PC-9 (cell line): ENCODE data around the gene SREBF2. TPM values are rescaled to one million over a fixed set of nuclear protein-coding genes. Genes with fewer than 3 reads are reported as not detected.

Experiments used
- BruUV-seq: library from RNA; stranded (reverse); fragments of 400-500 nt; replicated peaks from 2 replicates; lab custom pipeline; 2021; lab: Mats Ljungman, UMichigan
- CTCF ChIA-PET: fragments of 300-600 bp; sonication (Branson Sonifier 250); formaldehyde crosslinking; loops from one replicate; lab custom pipeline; 2022; ENCODE audit warnings: antibody characterized with exemption; lab: Charles Lee
- POLR2A ChIA-PET: fragments of 300-600 bp; sonication (Branson Sonifier 250); formaldehyde crosslinking; loops from one replicate; lab custom pipeline; 2022; ENCODE audit warnings: antibody characterized with exemption; ENCODE audit not compliant: unreplicated experiment; lab: Charles Lee
- DNase-seq, 2 experiments: peaks; one replicate each; pipeline versions ENCODE4 v3.0.0 to v3.0.0-alpha.2; 2015 to 2022; ENCODE audit warnings: mixed read lengths in 1 of 2
- H2AFZ ChIP-seq: fragments of 200-600 bp; sonication (generic); 2 replicates; pipeline ENCODE4 v1.8.1; 2017; ENCODE audit warnings: antibody characterized with exemption
- H3F3A ChIP-seq: fragments of 200-600 bp; sonication (generic); 2 replicates; pipeline ENCODE4 v1.8.1; 2017; ENCODE audit warnings: antibody characterized with exemption, mild to moderate bottlenecking, low read depth; ENCODE audit not compliant: insufficient read depth
- H3K27ac ChIP-seq: fragments of 200-600 bp; sonication (generic); 2 replicates; pipeline ENCODE4 v1.6.1; 2016; ENCODE audit warnings: mixed run types
- H3K27me3 ChIP-seq: fragments of 200-600 bp; sonication (generic); 2 replicates; pipeline ENCODE4 v1.6.1; 2016; ENCODE audit warnings: low read depth, mixed run types; ENCODE audit not compliant: insufficient read depth
- H3K36me3 ChIP-seq: fragments of 200-600 bp; sonication (generic); 2 replicates; pipeline ENCODE4 v1.6.1; 2016; ENCODE audit warnings: low read depth, mixed run types
- H3K4me1 ChIP-seq: fragments of 200-600 bp; sonication (generic); replicated peaks from 2 replicates; pipeline ENCODE4 v1.6.1; 2016; ENCODE audit warnings: mixed run types; ENCODE audit not compliant: insufficient read depth
- H3K4me2 ChIP-seq: fragments of 200-600 bp; sonication (generic); 2 replicates; pipeline ENCODE4 v1.6.1; 2017; ENCODE audit warnings: mixed run types
- H3K4me3 ChIP-seq: fragments of 200-600 bp; sonication (generic); 2 replicates; pipeline ENCODE4 v1.6.1; 2016; ENCODE audit warnings: mixed run types
- H3K79me2 ChIP-seq: fragments of 200-600 bp; sonication (generic); 2 replicates; pipeline ENCODE4 v1.6.1; 2017; ENCODE audit warnings: low read depth, mixed run types
- H3K9me2 ChIP-seq: fragments of 200-600 bp; sonication (generic); 2 replicates; pipeline ENCODE4 v1.8.1; 2017; ENCODE audit warnings: mild to moderate bottlenecking; ENCODE audit not compliant: insufficient read depth
- H3K9me3 ChIP-seq: fragments of 200-600 bp; sonication (generic); 2 replicates; pipeline ENCODE4 v1.8.1; 2016; ENCODE audit warnings: low read depth; ENCODE audit not compliant: insufficient read depth
- H4K20me1 ChIP-seq: fragments of 200-600 bp; sonication (generic); 2 replicates; pipeline ENCODE4 v1.8.1; 2017; ENCODE audit not compliant: insufficient read depth
- EZH2 ChIP-seq: fragments of 200-600 bp; sonication (generic); IDR thresholded peaks from 2 replicates; pipeline ENCODE4 v1.8.0; 2017; ENCODE audit warnings: antibody characterized with exemption, low read depth
- intact Hi-C: fragments of 100-400 bp; cut with micrococcal nuclease; formaldehyde crosslinking; loops from one replicate; pipeline ENCODE4 v1.10.0; 2022; ENCODE audit not compliant: unreplicated experiment
- total RNA-seq: library from RNA; stranded (reverse); gene quantifications from 2 replicates; pipeline ENCODE4 v1.2.3, GENCODE V29; 2021
- TF ChIP-seq, protein P1 (sequence below): fragments of 200-600 bp; sonication (generic); conservative IDR thresholded peaks from 2 replicates; pipeline ENCODE4 v1.6.1; 2017; ENCODE audit warnings: mixed run types, antibody characterized with exemption, mild to moderate bottlenecking, moderate library complexity

Gene SREBF2
- total RNA-seq, 1 experiment from 2014 or later, result 196 TPM

DNA sequence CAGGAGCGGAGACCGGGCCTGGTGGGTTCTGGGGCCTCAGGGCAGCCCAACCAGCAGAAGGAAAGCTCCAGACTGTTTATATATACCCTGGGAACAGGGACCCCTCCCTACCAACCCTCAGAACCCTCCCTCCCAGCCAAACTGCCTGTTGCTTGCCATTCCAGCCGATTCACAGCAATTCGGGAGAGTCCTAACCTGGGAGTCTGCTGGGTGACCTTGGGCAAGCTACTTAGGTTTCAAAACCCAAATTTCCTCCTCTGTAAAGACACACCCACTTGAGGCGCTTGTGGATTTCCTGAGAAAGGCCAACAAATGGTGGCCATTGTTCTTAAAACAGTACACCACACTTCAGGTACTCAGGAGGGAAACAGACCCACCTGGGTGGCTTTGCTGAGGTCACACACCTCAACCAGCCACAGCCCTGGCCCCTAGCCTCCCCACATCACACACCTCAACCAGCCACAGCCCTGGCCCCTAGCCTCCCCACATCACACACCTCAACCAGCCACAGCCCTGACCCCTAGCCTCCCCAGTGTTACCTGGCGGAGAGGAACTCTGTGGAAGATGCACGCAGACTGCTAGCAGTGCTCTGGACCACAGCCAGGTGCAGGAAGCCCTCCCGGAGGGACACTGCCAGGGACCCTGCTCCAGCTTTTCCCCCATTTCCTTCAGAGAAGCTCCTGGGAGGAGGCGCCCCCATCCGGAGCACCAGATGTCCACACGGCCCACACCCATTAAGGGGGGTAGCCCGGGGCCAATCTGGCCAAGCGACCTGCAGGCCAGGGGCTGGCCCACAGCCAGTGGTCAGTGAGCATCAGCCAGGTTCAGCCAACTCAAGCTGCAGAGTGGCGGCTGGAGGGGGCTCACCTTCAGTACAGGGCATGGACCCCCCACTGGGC lies 75.8 kb downstream of the SREBF2 start:
- DNase-seq, result peak in 1 of 2 experiments; percentile 55
- H3K79me2 ChIP-seq, result no peaks in the 10 kb centered on the region
- 0 out of 2 replicates have a peak, but pooled peaks cover 7% of the 10 kb centered on the region for H3K4me1 ChIP-seq
- intact Hi-C loops, result no loop called here
- ChIA-PET POLR2A (interaction anchor here (0.7 kb wide), 2 partner anchors 182 to 1917 kb away, joined by 4 read pairs; no protein-coding TSS in a partner anchor), CTCF (no interaction called here)
- no peaks in the 10 kb centered on the region for H3K36me3 ChIP-seq
- TF ChIP-seq, protein P1, sequence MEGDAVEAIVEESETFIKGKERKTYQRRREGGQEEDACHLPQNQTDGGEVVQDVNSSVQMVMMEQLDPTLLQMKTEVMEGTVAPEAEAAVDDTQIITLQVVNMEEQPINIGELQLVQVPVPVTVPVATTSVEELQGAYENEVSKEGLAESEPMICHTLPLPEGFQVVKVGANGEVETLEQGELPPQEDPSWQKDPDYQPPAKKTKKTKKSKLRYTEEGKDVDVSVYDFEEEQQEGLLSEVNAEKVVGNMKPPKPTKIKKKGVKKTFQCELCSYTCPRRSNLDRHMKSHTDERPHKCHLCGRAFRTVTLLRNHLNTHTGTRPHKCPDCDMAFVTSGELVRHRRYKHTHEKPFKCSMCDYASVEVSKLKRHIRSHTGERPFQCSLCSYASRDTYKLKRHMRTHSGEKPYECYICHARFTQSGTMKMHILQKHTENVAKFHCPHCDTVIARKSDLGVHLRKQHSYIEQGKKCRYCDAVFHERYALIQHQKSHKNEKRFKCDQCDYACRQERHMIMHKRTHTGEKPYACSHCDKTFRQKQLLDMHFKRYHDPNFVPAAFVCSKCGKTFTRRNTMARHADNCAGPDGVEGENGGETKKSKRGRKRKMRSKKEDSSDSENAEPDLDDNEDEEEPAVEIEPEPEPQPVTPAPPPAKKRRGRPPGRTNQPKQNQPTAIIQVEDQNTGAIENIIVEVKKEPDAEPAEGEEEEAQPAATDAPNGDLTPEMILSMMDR, result no peak
- no peak for TF ChIP-seq EZH2
- no peaks in the 10 kb centered on the region for H3K9me2 ChIP-seq
- H3K4me3 ChIP-seq, result no peak overlapping the region
- no peaks in the 10 kb centered on the region for H3K27me3 ChIP-seq
- H3F3A ChIP-seq, result peaks cover 19% of the 10 kb centered on the region; the same call in 1 of the 2 replicates
- TSS peak; percentile 24 for BruUV-seq
- no peak overlapping the region for H2AFZ ChIP-seq
- peak overlapping the region; percentile 11; the same call in 1 of the 2 replicates for H3K27ac ChIP-seq
- H4K20me1 ChIP-seq, result peaks cover 17% of the 10 kb centered on the region
- H3K9me3 ChIP-seq, result no peaks in the 10 kb centered on the region
- no peak overlapping the region for H3K4me2 ChIP-seq

- H3K4me3 ChIP-seq, result no peak overlapping the region
- intact Hi-C loops, result no loop called here
- H3K9me2 ChIP-seq, result no peaks in the 10 kb centered on the region
- no peak overlapping the region for H3K27ac ChIP-seq
- no peak overlapping the region for H3K4me2 ChIP-seq
- H3F3A ChIP-seq, result peaks cover 19% of the 10 kb centered on the region; the same call in 1 of the 2 replicates
- no peaks in the 10 kb centered on the region for H3K9me3 ChIP-seq
- peaks cover 12% of the 10 kb centered on the region; the same call in 1 of the 2 replicates for H4K20me1 ChIP-seq
- H2AFZ ChIP-seq, result no peak overlapping the region
- DNase-seq, result no peak
- no TSS peak for BruUV-seq
- no peaks in the 10 kb centered on the region for H3K36me3 ChIP-seq
- ChIA-PET POLR2A (no interaction called here), CTCF (no interaction called here)
- 0 out of 2 replicates have a peak, but pooled peaks cover 7% of the 10 kb centered on the region for H3K4me1 ChIP-seq
- no peaks in the 10 kb centered on the region for H3K79me2 ChIP-seq
- no peak for TF ChIP-seq EZH2
- TF ChIP-seq, protein P1, result no peak
- no peaks in the 10 kb centered on the region for H3K27me3 ChIP-seq
Observed at GRCh38 chr22:41909310-41910049, 76.6 kb downstream of the SREBF2 start.
